Neural cell (in vitro differentiated cells): Measurements from ENCODE around the gene CPOX. TPM values are rescaled to one million over a fixed set of nuclear protein-coding genes. Genes with fewer than 3 reads are reported as not detected.

Experiments
- H2AFZ ChIP-seq: fragments of 200-600, 300-800 bp; sonication (generic), shearing (Covaris generic); 2 replicates; pipeline ENCODE4 v1.6.0; 2014; ENCODE audit warnings: low read depth, mild to moderate bottlenecking, antibody characterized with exemption, low read length, moderate library complexity
- H3F3A ChIP-seq: fragments of 200-600 bp; shearing (Covaris generic); 2 replicates; pipeline ENCODE4 v1.6.1; 2016; ENCODE audit warnings: mild to moderate bottlenecking, moderate library complexity, mixed read lengths, antibody characterized with exemption, low read length; ENCODE audit not compliant: insufficient read depth, poor library complexity, severe bottlenecking
- H3K27ac ChIP-seq: fragments of 200-600, 300-800 bp; sonication (generic), shearing (Covaris generic); 2 replicates; pipeline ENCODE4 v1.5.1; 2014; ENCODE audit warnings: mild to moderate bottlenecking, low read length, moderate library complexity
- H3K27me3 ChIP-seq: fragments of 300-800, 200-600 bp; sonication (generic), shearing (Covaris generic); 2 replicates; pipeline ENCODE4 v1.6.0; 2014; ENCODE audit warnings: mild to moderate bottlenecking, low read depth, low read length, moderate library complexity; ENCODE audit not compliant: insufficient read depth
- H3K36me3 ChIP-seq: fragments of 300-800, 200-600 bp; sonication (generic), shearing (Covaris generic); 2 replicates; pipeline ENCODE4 v1.5.1; 2014; ENCODE audit warnings: mild to moderate bottlenecking, antibody characterized with exemption, low read length, moderate library complexity; ENCODE audit not compliant: insufficient read depth
- H3K4me2 ChIP-seq: fragments of 300-800, 200-600 bp; sonication (generic), shearing (Covaris generic); 2 replicates; pipeline ENCODE4 v1.6.0; 2014; ENCODE audit warnings: mild to moderate bottlenecking, low read length
- H3K4me3 ChIP-seq: fragments of 300-800, 200-600 bp; sonication (generic), shearing (Covaris generic); 2 replicates; pipeline ENCODE4 v1.5.1; 2014; ENCODE audit warnings: mild to moderate bottlenecking, low read length, moderate library complexity
- H3K79me2 ChIP-seq: fragments of 200-600 bp; shearing (Covaris generic); replicated peaks from 2 replicates; pipeline ENCODE4 v1.6.0; 2014; ENCODE audit warnings: mild to moderate bottlenecking, low read length, moderate library complexity; ENCODE audit not compliant: insufficient read depth
- H3K9ac ChIP-seq: fragments of 300-800, 200-600 bp; sonication (generic), shearing (Covaris generic); 2 replicates; pipeline ENCODE4 v1.6.1; 2016; ENCODE audit warnings: mild to moderate bottlenecking, low read length, mixed read lengths
- H3K9me2 ChIP-seq: fragments of 200-600 bp; shearing (Covaris generic); 2 replicates; pipeline ENCODE4 v1.6.1; 2016; ENCODE audit warnings: mild to moderate bottlenecking, low read length, mixed read lengths; ENCODE audit not compliant: insufficient read depth
- H3K9me3 ChIP-seq: fragments of 200-600, 300-800 bp; sonication (generic), shearing (Covaris generic); 2 replicates; pipeline ENCODE4 v1.6.1; 2016; ENCODE audit warnings: mild to moderate bottlenecking, mixed run types, low read length, moderate library complexity, mixed read lengths
- H4K20me1 ChIP-seq: fragments of 200-600 bp; shearing (Covaris generic); 2 replicates; pipeline ENCODE4 v1.6.1; 2016; ENCODE audit warnings: mild to moderate bottlenecking, mixed run types; ENCODE audit not compliant: insufficient read depth
- EP300 ChIP-seq: fragments of 450-650 bp; conservative IDR thresholded peaks from 2 replicates; pipeline ENCODE4 v1.6.1; 2014; ENCODE audit warnings: antibody characterized with exemption, mild to moderate bottlenecking, moderate library complexity; ENCODE audit not compliant: poor library complexity, severe bottlenecking
- EZH2 ChIP-seq: fragments of 200-600, 300-800 bp; shearing (Covaris generic), sonication (generic); IDR thresholded peaks from 2 replicates; pipeline ENCODE4 v1.6.1; 2014; ENCODE audit warnings: antibody characterized with exemption, low read length, borderline replicate concordance, mild to moderate bottlenecking; ENCODE audit not compliant: insufficient read depth, poor library complexity, severe bottlenecking
- MXI1 ChIP-seq: fragments of 450-650 bp; conservative IDR thresholded peaks from 2 replicates; pipeline ENCODE4 v1.6.1; 2014; ENCODE audit warnings: antibody characterized with exemption, mild to moderate bottlenecking; ENCODE audit not compliant: poor library complexity, severe bottlenecking
- POLR2AphosphoS5 ChIP-seq: IDR thresholded peaks from 2 replicates; pipeline ENCODE4 v1.6.1; 2012
- RAD21 ChIP-seq: fragments of 450-650 bp; conservative IDR thresholded peaks from 2 replicates; pipeline ENCODE4 v1.6.1; 2014; ENCODE audit warnings: antibody characterized with exemption, mild to moderate bottlenecking, moderate library complexity
- SMC3 ChIP-seq: fragments of 450-650 bp; conservative IDR thresholded peaks from 2 replicates; pipeline ENCODE4 v1.6.1; 2014; ENCODE audit warnings: antibody characterized with exemption, mild to moderate bottlenecking, moderate library complexity; ENCODE audit not compliant: poor library complexity
- TAF1 ChIP-seq: IDR thresholded peaks from 2 replicates; pipeline ENCODE4 v1.6.1; 2012; ENCODE audit warnings: low read depth
- polyA plus RNA-seq: library from polyadenylated mRNA; depleted of rRNA; stranded (reverse); fragments of >200 nt; gene quantifications from 2 replicates; pipeline ENCODE4 v1.2.3, GENCODE V29; 2014
- TF ChIP-seq, protein P1 (sequence below): fragments of 450-650 bp; IDR thresholded peaks from 2 replicates; pipeline ENCODE4 v1.5.1; 2014; ENCODE audit warnings: antibody characterized with exemption, mild to moderate bottlenecking, moderate library complexity; ENCODE audit not compliant: poor library complexity, severe bottlenecking
- TF ChIP-seq, protein P2 (sequence below): IDR thresholded peaks from 2 replicates; pipeline ENCODE4 v1.6.1; 2012; ENCODE audit warnings: borderline replicate concordance

The CPOX gene
- polyA plus RNA-seq, 1 donor from 2014 or later = 37.4 TPM

DNA sequence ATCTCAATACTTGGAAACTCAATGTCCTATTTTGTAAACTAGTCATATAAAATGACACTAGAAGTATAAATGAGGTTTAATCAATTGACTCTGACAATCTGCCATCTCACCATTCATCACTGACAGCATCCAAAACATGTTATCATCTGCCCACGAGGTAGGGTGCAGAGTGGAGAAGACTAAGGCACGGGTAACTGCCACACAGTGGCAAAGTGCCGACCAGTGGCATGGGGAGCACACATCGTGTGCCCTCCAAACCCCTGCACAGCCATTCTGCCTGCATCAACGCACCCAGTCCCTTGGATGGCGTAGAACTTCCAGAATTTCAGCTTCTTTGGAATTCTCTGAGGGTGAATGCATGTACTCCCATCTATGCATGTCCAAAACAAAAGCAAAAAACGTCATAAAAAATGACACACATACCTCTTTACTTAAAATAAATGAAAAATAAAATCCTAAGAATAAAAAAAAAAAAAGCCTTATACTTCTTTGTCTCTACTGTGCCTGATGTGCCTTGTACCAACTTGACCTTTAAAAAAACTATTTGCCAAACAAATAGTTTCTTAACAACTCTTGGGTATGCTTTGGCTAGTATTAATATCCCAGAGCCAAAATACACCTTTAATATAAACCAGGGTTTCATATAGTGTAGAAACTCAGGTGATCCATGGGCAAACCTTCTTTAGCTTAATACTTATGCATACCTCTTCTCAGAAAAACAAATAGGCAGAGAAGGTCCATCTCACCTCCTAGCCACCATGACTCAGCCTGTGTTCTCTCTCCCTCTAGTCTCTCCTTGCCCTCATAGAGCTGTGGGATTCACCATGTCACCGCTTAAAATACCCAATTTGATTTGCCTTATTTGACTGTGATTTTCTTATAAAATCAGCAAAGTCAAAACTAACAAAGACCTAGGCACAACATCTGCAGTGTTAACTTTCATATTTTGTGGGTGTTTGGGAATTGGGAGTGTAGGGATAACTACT lies 12.7 kb downstream of the CPOX start:
- Histone ChIP-seq H3K4me2 (no peak overlapping the region), H3F3A (no peaks in the 10 kb centered on the region), H3K27me3 (no peaks in the 10 kb centered on the region), H3K9ac (no peak overlapping the region), H3K9me3 (no peaks in the 10 kb centered on the region), H2AFZ (no peak overlapping the region), H3K36me3 (peaks cover 16% of the 10 kb centered on the region), H4K20me1 (no peaks in the 10 kb centered on the region), H3K79me2 (no peaks in the 10 kb centered on the region), H3K9me2 (no peaks in the 10 kb centered on the region), H3K27ac (no peak overlapping the region), H3K4me3 (no peak overlapping the region)
- TF ChIP-seq SMC3 (no peak), EP300 (no peak), EZH2 (no peak), RAD21 (no peak), POLR2AphosphoS5 (no peak), MXI1 (no peak), TAF1 (no peak)
- TF ChIP-seq, protein P1, sequence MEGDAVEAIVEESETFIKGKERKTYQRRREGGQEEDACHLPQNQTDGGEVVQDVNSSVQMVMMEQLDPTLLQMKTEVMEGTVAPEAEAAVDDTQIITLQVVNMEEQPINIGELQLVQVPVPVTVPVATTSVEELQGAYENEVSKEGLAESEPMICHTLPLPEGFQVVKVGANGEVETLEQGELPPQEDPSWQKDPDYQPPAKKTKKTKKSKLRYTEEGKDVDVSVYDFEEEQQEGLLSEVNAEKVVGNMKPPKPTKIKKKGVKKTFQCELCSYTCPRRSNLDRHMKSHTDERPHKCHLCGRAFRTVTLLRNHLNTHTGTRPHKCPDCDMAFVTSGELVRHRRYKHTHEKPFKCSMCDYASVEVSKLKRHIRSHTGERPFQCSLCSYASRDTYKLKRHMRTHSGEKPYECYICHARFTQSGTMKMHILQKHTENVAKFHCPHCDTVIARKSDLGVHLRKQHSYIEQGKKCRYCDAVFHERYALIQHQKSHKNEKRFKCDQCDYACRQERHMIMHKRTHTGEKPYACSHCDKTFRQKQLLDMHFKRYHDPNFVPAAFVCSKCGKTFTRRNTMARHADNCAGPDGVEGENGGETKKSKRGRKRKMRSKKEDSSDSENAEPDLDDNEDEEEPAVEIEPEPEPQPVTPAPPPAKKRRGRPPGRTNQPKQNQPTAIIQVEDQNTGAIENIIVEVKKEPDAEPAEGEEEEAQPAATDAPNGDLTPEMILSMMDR = no peak
- TF ChIP-seq, protein P2, sequence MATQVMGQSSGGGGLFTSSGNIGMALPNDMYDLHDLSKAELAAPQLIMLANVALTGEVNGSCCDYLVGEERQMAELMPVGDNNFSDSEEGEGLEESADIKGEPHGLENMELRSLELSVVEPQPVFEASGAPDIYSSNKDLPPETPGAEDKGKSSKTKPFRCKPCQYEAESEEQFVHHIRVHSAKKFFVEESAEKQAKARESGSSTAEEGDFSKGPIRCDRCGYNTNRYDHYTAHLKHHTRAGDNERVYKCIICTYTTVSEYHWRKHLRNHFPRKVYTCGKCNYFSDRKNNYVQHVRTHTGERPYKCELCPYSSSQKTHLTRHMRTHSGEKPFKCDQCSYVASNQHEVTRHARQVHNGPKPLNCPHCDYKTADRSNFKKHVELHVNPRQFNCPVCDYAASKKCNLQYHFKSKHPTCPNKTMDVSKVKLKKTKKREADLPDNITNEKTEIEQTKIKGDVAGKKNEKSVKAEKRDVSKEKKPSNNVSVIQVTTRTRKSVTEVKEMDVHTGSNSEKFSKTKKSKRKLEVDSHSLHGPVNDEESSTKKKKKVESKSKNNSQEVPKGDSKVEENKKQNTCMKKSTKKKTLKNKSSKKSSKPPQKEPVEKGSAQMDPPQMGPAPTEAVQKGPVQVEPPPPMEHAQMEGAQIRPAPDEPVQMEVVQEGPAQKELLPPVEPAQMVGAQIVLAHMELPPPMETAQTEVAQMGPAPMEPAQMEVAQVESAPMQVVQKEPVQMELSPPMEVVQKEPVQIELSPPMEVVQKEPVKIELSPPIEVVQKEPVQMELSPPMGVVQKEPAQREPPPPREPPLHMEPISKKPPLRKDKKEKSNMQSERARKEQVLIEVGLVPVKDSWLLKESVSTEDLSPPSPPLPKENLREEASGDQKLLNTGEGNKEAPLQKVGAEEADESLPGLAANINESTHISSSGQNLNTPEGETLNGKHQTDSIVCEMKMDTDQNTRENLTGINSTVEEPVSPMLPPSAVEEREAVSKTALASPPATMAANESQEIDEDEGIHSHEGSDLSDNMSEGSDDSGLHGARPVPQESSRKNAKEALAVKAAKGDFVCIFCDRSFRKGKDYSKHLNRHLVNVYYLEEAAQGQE = no peak

DNA sequence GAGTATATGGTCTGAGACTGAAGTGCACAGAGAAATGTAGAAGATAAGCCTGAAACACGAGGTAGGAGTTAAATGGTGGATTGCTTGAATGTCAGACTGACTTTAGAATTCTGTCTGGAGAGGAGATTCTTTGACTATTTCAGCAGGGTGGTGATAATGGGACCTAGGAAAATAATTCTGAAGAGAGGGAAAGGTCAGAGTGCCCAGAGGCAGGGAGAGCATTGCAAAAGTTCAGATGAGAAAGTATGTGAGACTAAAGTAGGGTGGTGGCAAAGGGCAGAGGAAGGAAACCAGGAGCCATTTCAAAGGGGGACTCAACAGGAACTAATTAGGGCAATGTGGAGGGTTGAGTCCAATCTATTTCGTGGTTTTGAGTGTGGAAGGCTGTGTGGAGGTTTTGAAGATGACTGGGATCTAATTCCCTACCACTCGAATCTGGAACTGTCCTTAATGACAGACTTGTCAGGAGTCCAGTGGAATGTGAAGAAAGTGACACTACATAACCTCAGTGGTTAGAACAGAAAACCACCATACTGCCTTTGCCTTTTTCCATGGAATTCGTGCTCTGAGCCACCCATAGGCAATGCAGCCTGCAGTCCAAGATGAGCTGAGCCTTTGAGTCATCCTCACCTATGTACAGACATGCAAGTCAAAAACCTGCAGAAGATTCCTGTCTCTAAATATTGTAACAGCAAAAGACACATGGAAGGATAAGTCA lies 16.1 kb downstream of the CPOX start:
- H3K4me2 ChIP-seq = no peak overlapping the region
- no peak overlapping the region for H3K9ac ChIP-seq
- no peak for TF ChIP-seq EZH2
- TF ChIP-seq, protein P1 = no peak
- TF ChIP-seq, protein P2 = no peak
- TF ChIP-seq MXI1 = no peak
- no peak for TF ChIP-seq TAF1
- no peak for TF ChIP-seq RAD21
- TF ChIP-seq EP300 = no peak
- no peak for TF ChIP-seq SMC3
- no peak for TF ChIP-seq POLR2AphosphoS5
- H3F3A ChIP-seq = no peaks in the 10 kb centered on the region
- no peaks in the 10 kb centered on the region for H3K9me2 ChIP-seq
- no peaks in the 10 kb centered on the region for H3K9me3 ChIP-seq
- H3K27ac ChIP-seq = no peak overlapping the region
- no peak overlapping the region for H3K4me3 ChIP-seq
- H3K36me3 ChIP-seq = peaks cover 16% of the 10 kb centered on the region
- no peaks in the 10 kb centered on the region for H3K27me3 ChIP-seq
- no peaks in the 10 kb centered on the region for H4K20me1 ChIP-seq
- H2AFZ ChIP-seq = no peak overlapping the region
- no peaks in the 10 kb centered on the region for H3K79me2 ChIP-seq
